Endothelial cell of umbilical vein (primary cell): ENCODE results near the gene MED27. TPM values are rescaled to one million over a fixed set of nuclear protein-coding genes. Genes with fewer than 3 reads are reported as not detected.

Source experiments
- BruUV-seq: library from RNA; stranded (reverse); fragments of 400-500 nt; replicated peaks from 2 replicates; lab custom pipeline; 2021; lab: Mats Ljungman, UMichigan
- CTCF ChIA-PET: fragments of 300-600, 350-600 bp; sonication (Branson Sonifier 250); formaldehyde crosslinking; loops from one replicate; lab custom pipeline; 2021; ENCODE audit warnings: antibody characterized with exemption, inconsistent platforms; lab: Charles Lee
- POLR2A ChIA-PET: fragments of 300-600, 350-600 bp; sonication (Branson Sonifier 250); formaldehyde crosslinking; loops from one replicate; lab custom pipeline; 2021; ENCODE audit warnings: antibody characterized with exemption, inconsistent platforms; lab: Charles Lee
- DNase-seq: peaks from one replicate; pipeline ENCODE4 v3.0.0-alpha.2; 2011; ENCODE audit warnings: low read depth, low spot score
- FAIRE-seq: peaks from 2 replicates; lab custom pipeline; 2011; peaks lifted over from hg19 to GRCh38; lab: Jason Lieb, UNC
- H2AFZ ChIP-seq: 2 replicates; pipeline ENCODE4 v1.6.0; 2012; ENCODE audit warnings: low read depth, low read length, control low read depth, inconsistent platforms
- H3K27ac ChIP-seq: 2 replicates; pipeline ENCODE4 v1.5.1; 2011; ENCODE audit warnings: low read depth, mild to moderate bottlenecking, control low read depth, low read length, moderate library complexity; ENCODE audit not compliant: insufficient read depth
- H3K27me3 ChIP-seq, 2 experiments: 2 replicates each; pipeline versions ENCODE4 v1.6.0 to v1.6.1; 2011; ENCODE audit warnings: low read length in 2 of 2, mixed read lengths in 1 of 2; ENCODE audit not compliant: control insufficient read depth in 2 of 2, insufficient read depth in 2 of 2
- H3K36me3 ChIP-seq, 2 experiments: 2 replicates in 1 of 2; 3 replicates in 1 of 2; pipeline ENCODE4 v1.5.1; 2011; ENCODE audit warnings: low read length in 2 of 2, mild to moderate bottlenecking in 1 of 2, moderate library complexity in 1 of 2; ENCODE audit not compliant: control insufficient read depth in 2 of 2, insufficient read depth in 2 of 2; ENCODE audit errors: extremely low read depth in 1 of 2
- H3K4me1 ChIP-seq: 3 replicates; pipeline ENCODE4 v1.5.1; 2011; ENCODE audit warnings: mild to moderate bottlenecking, low read length; ENCODE audit not compliant: control insufficient read depth, insufficient read depth; ENCODE audit errors: extremely low read depth
- H3K4me2 ChIP-seq: 2 replicates; pipeline ENCODE4 v1.6.1; 2011; ENCODE audit warnings: low read length, control low read depth, mixed read lengths; ENCODE audit not compliant: insufficient read depth
- H3K4me3 ChIP-seq, 3 experiments: fragments of 200-600 bp in 1 of 3; sonication (generic), shearing (Covaris generic) in 1 of 3; replicated peaks in 1 of 3; 2 replicates each; pipeline ENCODE4 v1.5.1; 2011 to 2016; ENCODE audit warnings: control low read depth in 3 of 3, low read length in 3 of 3, mild to moderate bottlenecking in 2 of 3, inconsistent platforms in 1 of 3, low read depth in 1 of 3, moderate library complexity in 1 of 3; ENCODE audit not compliant: insufficient read depth in 1 of 3
- H3K79me2 ChIP-seq: 2 replicates; pipeline ENCODE4 v1.6.0; 2012; ENCODE audit warnings: low read length, inconsistent platforms; ENCODE audit not compliant: control insufficient read depth, insufficient read depth
- H3K9ac ChIP-seq: replicated peaks from 2 replicates; pipeline ENCODE3; 2011; ENCODE audit warnings: low read length, control low read depth; ENCODE audit not compliant: insufficient read depth; ENCODE audit errors: extremely low read depth
- H3K9me1 ChIP-seq: replicated peaks from 3 replicates; pipeline ENCODE4 v1.6.0; 2011; ENCODE audit warnings: mild to moderate bottlenecking, low read length; ENCODE audit not compliant: control insufficient read depth, insufficient read depth; ENCODE audit errors: extremely low read depth
- H3K9me3 ChIP-seq: replicated peaks from 2 replicates; pipeline ENCODE4 v1.5.1; 2012; ENCODE audit warnings: low read length, inconsistent platforms; ENCODE audit not compliant: control insufficient read depth, insufficient read depth
- H4K20me1 ChIP-seq: replicated peaks from 2 replicates; pipeline ENCODE3; 2011; ENCODE audit warnings: mild to moderate bottlenecking, low read length; ENCODE audit not compliant: control insufficient read depth, insufficient read depth; ENCODE audit errors: extremely low read depth
- CTCF ChIP-seq, 2 donors: IDR thresholded peaks; 1 replicate in 1 of 2; 2 replicates in 1 of 2; pipeline ENCODE4 v1.5.1; 2011; ENCODE audit warnings: low read length in 2 of 2, mild to moderate bottlenecking in 2 of 2, moderate library complexity in 2 of 2, control low read depth in 1 of 2, inconsistent platforms in 1 of 2, low read depth in 1 of 2; ENCODE audit not compliant: insufficient read depth in 1 of 2; ENCODE audit errors: extremely low read depth in 1 of 2
- EZH2 ChIP-seq: IDR thresholded peaks from 2 replicates; pipeline ENCODE4 v1.6.1; 2012; ENCODE audit warnings: borderline replicate concordance, low read depth, mild to moderate bottlenecking, moderate library complexity, low read length, inconsistent platforms; ENCODE audit not compliant: severe bottlenecking
- FOS ChIP-seq: IDR thresholded peaks from 2 replicates; pipeline ENCODE4 v1.6.1; 2011; ENCODE audit warnings: mild to moderate bottlenecking, low read length, moderate library complexity, borderline replicate concordance; ENCODE audit not compliant: insufficient read depth
- GATA2 ChIP-seq: IDR thresholded peaks from 2 replicates; pipeline ENCODE4 v1.7.0; 2011; ENCODE audit warnings: low read depth, mild to moderate bottlenecking, moderate library complexity, mixed read lengths, low read length; ENCODE audit not compliant: insufficient read length, insufficient read depth
- JUN ChIP-seq: IDR thresholded peaks from 2 replicates; pipeline ENCODE4 v1.6.1; 2011; ENCODE audit warnings: borderline replicate concordance, low read depth; ENCODE audit not compliant: insufficient read length, insufficient read depth
- MAX ChIP-seq: IDR thresholded peaks from 2 replicates; pipeline ENCODE4 v1.6.1; 2011; ENCODE audit not compliant: insufficient read depth, insufficient read length
- MYC ChIP-seq: IDR thresholded peaks from one replicate; pipeline ENCODE4 v1.6.1; 2011; ENCODE audit warnings: mild to moderate bottlenecking, low read depth, low read length
- POLR2A ChIP-seq: IDR thresholded peaks from 2 replicates; pipeline ENCODE4 v1.6.1; 2012; ENCODE audit warnings: low read depth, mild to moderate bottlenecking, control low read depth, low read length
- POLR2AphosphoS5 ChIP-seq: IDR thresholded peaks from 2 replicates; pipeline ENCODE4 v1.6.1; 2012; ENCODE audit warnings: low read depth, mild to moderate bottlenecking, control low read depth, low read length, moderate library complexity; ENCODE audit not compliant: insufficient read depth
- dilution Hi-C: fragments of 300-500 bp; cut with MboI; formaldehyde crosslinking; loops from one replicate; pipeline ENCODE4 v1.15.0; 2019; ENCODE audit warnings: low sequenced_read_pairs; ENCODE audit not compliant: extremely low pct_ligation_motif_present
- intact Hi-C: fragments of 100-400 bp; cut with micrococcal nuclease; formaldehyde crosslinking; loops from one replicate; pipeline ENCODE4 v1.10.0; 2022
- polyA plus RNA-seq, 4 experiments: library from polyadenylated mRNA; depleted of rRNA in 3 of 4; stranded (reverse) in 3 of 4; unstranded in 1 of 4; fragments of >200 nt; gene quantifications; 2 replicates each; pipeline versions ENCODE4 v1.2.1 to v1.2.3, GENCODE V29; 2011 to 2012; ENCODE audit warnings: missing spikeins in 1 of 4
- total RNA-seq: library from RNA; stranded (reverse); gene quantifications from 2 replicates; pipeline ENCODE4 v1.2.3, GENCODE V29; 2021

Gene MED27
- total and polyA plus RNA-seq, 2 donors (not counting 3 experiments of a cell fraction or from before 2014, with no cell fraction given) = 27.9 to 47.8 TPM

GRCh38 chr9:131942146-131942720, 137.4 kb downstream of the MED27 start:
- CTCF ChIA-PET = no interaction called here
- no TSS peak for BruUV-seq
- FAIRE-seq = no peak

More at GRCh38 chr9:131942146-131942720, 137.4 kb downstream of the MED27 start:
- H3K4me1 ChIP-seq = no peaks in the 10 kb centered on the region
- H3K79me2 ChIP-seq = no peaks in the 10 kb centered on the region
- no peaks in the 10 kb centered on the region for H3K9me3 ChIP-seq
- peaks cover 2% of the 10 kb centered on the region for H4K20me1 ChIP-seq
- H3K4me3 ChIP-seq = no peak overlapping the region
- dilution Hi-C loops = no loop called here
- POLR2A ChIA-PET = no interaction called here
- intact Hi-C loops = no loop called here
- H3K9ac ChIP-seq = no peak overlapping the region
- no peak overlapping the region for H3K4me2 ChIP-seq
- no peak overlapping the region for H3K27ac ChIP-seq
- H3K9me1 ChIP-seq = no peaks in the 10 kb centered on the region
- H2AFZ ChIP-seq = no peak overlapping the region
- no peaks in the 10 kb centered on the region for H3K36me3 ChIP-seq
- no peak for DNase-seq
- TF ChIP-seq MAX = no peak
- TF ChIP-seq CTCF (IDR thresholded peaks at IDR 0.05; ENCODE audit: extremely low read depth in 1 of 2, insufficient read depth in 1 of 2, low read depth in 1 of 2, low read length in 2 of 2) = no peak
- no peak for TF ChIP-seq POLR2A
- no peak for TF ChIP-seq GATA2
- no peak for TF ChIP-seq MYC
- no peak for TF ChIP-seq JUN
- TF ChIP-seq POLR2AphosphoS5 = no peak
- TF ChIP-seq EZH2 = no peak
- no peak for TF ChIP-seq FOS
- no peaks in the 10 kb centered on the region for H3K27me3 ChIP-seq
